HG03066 (cell line): ENCODE measurements around the gene PTPRQ.
"Not testable (repeated sequence)": the region's sequence is repeated elsewhere in the genome, so short reads cannot be mapped to it uniquely, and the experiment has no call there.

Experiments
- ATAC-seq: cut with Tn5 transposase; IDR thresholded peaks from one replicate; pipeline ENCODE4 v1.9.1; 2021; ENCODE audit warnings: low read depth; ENCODE audit not compliant: unreplicated experiment

PTPRQ gene

GRCh38 chr12:80625901-80626300, 181.9 kb downstream of the PTPRQ start:
- ATAC-seq = no peak

GRCh38 chr12:80627782-80628181, 183.7 kb downstream of the PTPRQ start:
- ATAC-seq = no peak

GRCh38 chr12:80632835-80633234, 188.8 kb downstream of the PTPRQ start:
- ATAC-seq = no peak

GRCh38 chr12:80634903-80635302, 190.9 kb downstream of the PTPRQ start:
- ATAC-seq = no peak

- no peak for ATAC-seq
These were observed 192.8 kb downstream of the PTPRQ start for GRCh38 chr12:80636832-80637231.

- no peak for ATAC-seq
These were observed 197.9 kb downstream of the PTPRQ start for GRCh38 chr12:80641936-80642335.

- no peak for ATAC-seq
These were observed 199.9 kb downstream of the PTPRQ start for GRCh38 chr12:80643961-80644360.

- no peak for ATAC-seq
These were observed 204.8 kb downstream of the PTPRQ start for GRCh38 chr12:80648881-80649280.

GRCh38 chr12:80655751-80656150, 211.7 kb downstream of the PTPRQ start:
- ATAC-seq = no peak

- no peak for ATAC-seq
These were observed 215.6 kb downstream of the PTPRQ start for GRCh38 chr12:80659512-80660063.

GRCh38 chr12:80662586-80662985, 218.6 kb downstream of the PTPRQ start:
- ATAC-seq = no peak

- ATAC-seq = no peak
These were observed 226.2 kb downstream of the PTPRQ start for GRCh38 chr12:80670214-80670613.

- ATAC-seq = not testable (repeated sequence)
These were observed 232.1 kb downstream of the PTPRQ start for GRCh38 chr12:80676042-80676636.

- no peak for ATAC-seq
These were observed 232.8 kb downstream of the PTPRQ start for GRCh38 chr12:80676856-80677255.

- no peak for ATAC-seq
These were observed 234.0 kb downstream of the PTPRQ start for GRCh38 chr12:80677994-80678393.

- ATAC-seq = no peak
These were observed 235.5 kb downstream of the PTPRQ start for GRCh38 chr12:80679346-80680131.

- ATAC-seq = no peak
These were observed 237.3 kb downstream of the PTPRQ start for GRCh38 chr12:80681287-80681686.

GRCh38 chr12:80681786-80682185, 237.8 kb downstream of the PTPRQ start:
- no peak for ATAC-seq

- ATAC-seq = no peak
These were observed 240.1 kb downstream of the PTPRQ start for GRCh38 chr12:80684077-80684495.

- ATAC-seq = no peak
These were observed 246.1 kb downstream of the PTPRQ start for GRCh38 chr12:80690090-80690489.

GRCh38 chr12:80690513-80690912, 246.5 kb downstream of the PTPRQ start:
- no peak for ATAC-seq

GRCh38 chr12:80692114-80692513, 248.1 kb downstream of the PTPRQ start:
- peak; percentile 61 for ATAC-seq
